H1 (cell line): ENCODE data around the gene IFNA1. TPM values are rescaled to one million over a fixed set of nuclear protein-coding genes. Genes with fewer than 3 reads are reported as not detected.

Source experiments
- CHD1 ChIP-seq: IDR thresholded peaks from 2 replicates; pipeline ENCODE4 v1.6.1; 2012; ENCODE audit warnings: low read depth, low read length, improper control_type of control experiment
- polyA plus RNA-seq, 7 experiments: library from polyadenylated mRNA; depleted of rRNA in 3 of 7; stranded (reverse) in 5 of 7; unstranded in 2 of 7; fragments of >200 nt in 5 of 7; fragments of 200-250 nt in 2 of 7; gene quantifications; 1 replicate in 5 of 7; 2 replicates in 1 of 7; 4 replicates in 1 of 7; pipeline versions ENCODE4 v1.2.1 to v1.2.3, GENCODE V29; 2011 to 2013; ENCODE audit warnings: missing spikeins in 2 of 7, mixed read lengths in 2 of 7
- total RNA-seq: library from RNA; stranded (reverse); fragmentation: NEBNext Ultra II Directional; extraction: Animal tissue kit (Norgen Biotek cat#: 25700); gene quantifications from 2 replicates; pipeline ENCODE4 v1.2.1, GENCODE V29; 2021
- TF ChIP-seq, protein P1 (sequence below), 3 experiments: IDR thresholded peaks; 1 replicate in 2 of 3; 2 replicates in 1 of 3; pipeline versions ENCODE4 v1.5.1 to v1.6.1; 2011; ENCODE audit warnings: low read length in 3 of 3, mild to moderate bottlenecking in 3 of 3, inconsistent platforms in 2 of 3, low read depth in 1 of 3, moderate library complexity in 1 of 3; ENCODE audit not compliant: insufficient read depth in 1 of 3; ENCODE audit errors: control extremely low read depth in 1 of 3

The IFNA1 gene
- total and polyA plus RNA-seq, 2 of the 8 experiments (the other 6 are each of a cell fraction or from before 2014, with no cell fraction given) = not detected

DNA sequence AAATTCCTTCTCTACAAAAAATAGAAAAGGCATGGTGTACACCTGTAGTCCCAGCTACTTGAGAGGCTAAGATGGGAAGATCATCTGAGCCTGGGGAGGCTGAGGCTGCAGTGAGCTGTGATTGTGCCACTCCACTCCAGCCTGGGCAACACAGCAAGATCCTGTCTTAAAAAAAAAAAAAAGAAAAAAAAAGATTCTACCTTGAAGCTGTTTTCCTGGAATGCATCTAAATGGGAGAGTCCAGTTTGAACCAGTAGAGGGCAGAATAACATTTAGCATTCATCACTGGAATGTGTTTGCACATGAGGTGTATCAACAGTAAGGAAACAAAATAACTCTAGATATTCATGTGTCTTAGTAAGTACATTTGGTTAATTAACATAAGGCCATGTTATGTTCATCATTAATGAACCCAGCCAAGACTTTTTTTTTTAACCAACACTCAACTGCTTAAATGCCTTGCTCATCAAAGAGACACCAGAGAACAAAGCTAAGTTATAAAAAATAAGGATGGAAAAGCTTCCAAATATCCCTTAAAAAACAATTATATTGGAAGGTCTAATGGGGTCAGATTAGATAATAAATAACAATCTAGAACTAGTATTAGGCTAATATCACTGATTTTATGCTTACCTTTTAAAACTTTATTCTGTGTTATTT lies 25.8 kb downstream of the IFNA1 start (continued):
- TF ChIP-seq, protein P1, sequence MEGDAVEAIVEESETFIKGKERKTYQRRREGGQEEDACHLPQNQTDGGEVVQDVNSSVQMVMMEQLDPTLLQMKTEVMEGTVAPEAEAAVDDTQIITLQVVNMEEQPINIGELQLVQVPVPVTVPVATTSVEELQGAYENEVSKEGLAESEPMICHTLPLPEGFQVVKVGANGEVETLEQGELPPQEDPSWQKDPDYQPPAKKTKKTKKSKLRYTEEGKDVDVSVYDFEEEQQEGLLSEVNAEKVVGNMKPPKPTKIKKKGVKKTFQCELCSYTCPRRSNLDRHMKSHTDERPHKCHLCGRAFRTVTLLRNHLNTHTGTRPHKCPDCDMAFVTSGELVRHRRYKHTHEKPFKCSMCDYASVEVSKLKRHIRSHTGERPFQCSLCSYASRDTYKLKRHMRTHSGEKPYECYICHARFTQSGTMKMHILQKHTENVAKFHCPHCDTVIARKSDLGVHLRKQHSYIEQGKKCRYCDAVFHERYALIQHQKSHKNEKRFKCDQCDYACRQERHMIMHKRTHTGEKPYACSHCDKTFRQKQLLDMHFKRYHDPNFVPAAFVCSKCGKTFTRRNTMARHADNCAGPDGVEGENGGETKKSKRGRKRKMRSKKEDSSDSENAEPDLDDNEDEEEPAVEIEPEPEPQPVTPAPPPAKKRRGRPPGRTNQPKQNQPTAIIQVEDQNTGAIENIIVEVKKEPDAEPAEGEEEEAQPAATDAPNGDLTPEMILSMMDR (IDR thresholded peaks at IDR 0.05; ENCODE audit: control extremely low read depth in 1 of 3, insufficient read depth in 1 of 3, low read depth in 1 of 3, low read length in 3 of 3) = peak in 2 of 3 experiments; percentile 60 to 63; a peak in 2 of 4 replicates
- TF ChIP-seq CHD1 = no peak
